Measurements from ENCODE around the gene FRMPD1.

Gene FRMPD1

DNA sequence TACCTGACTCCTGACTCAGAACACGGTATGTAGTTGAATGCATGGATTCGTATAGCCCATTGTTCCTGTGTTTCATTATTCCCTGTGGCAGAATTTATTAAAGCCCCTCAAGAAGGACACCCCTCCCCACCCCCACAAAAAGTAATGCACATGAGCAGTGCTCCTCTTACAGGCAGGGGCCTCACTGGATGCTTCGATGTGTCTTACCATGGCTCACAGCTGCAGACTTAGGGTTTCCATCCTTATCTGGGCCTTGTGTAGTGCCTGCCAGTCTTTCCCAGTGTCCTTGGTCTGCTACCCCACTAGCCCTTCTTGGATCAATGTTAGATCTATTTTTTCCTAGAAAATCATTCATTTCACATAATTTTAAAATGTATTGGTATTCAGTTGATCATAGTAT is 119.2 kb downstream of the FRMPD1 start:
- no peak overlapping the region for H2AFZ ChIP-seq (ENCODE audit: low read length)
- no peak overlapping the region for H3K4me3 ChIP-seq (ENCODE audit: low read length)
- no peaks in the 10 kb centered on the region for H3F3A ChIP-seq (ENCODE audit: insufficient read depth, low read length)
- no peak for DNase-seq
- TF ChIP-seq, protein P1, sequence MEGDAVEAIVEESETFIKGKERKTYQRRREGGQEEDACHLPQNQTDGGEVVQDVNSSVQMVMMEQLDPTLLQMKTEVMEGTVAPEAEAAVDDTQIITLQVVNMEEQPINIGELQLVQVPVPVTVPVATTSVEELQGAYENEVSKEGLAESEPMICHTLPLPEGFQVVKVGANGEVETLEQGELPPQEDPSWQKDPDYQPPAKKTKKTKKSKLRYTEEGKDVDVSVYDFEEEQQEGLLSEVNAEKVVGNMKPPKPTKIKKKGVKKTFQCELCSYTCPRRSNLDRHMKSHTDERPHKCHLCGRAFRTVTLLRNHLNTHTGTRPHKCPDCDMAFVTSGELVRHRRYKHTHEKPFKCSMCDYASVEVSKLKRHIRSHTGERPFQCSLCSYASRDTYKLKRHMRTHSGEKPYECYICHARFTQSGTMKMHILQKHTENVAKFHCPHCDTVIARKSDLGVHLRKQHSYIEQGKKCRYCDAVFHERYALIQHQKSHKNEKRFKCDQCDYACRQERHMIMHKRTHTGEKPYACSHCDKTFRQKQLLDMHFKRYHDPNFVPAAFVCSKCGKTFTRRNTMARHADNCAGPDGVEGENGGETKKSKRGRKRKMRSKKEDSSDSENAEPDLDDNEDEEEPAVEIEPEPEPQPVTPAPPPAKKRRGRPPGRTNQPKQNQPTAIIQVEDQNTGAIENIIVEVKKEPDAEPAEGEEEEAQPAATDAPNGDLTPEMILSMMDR (IDR thresholded peaks at IDR 0.05; ENCODE audit: low read length), result no peak
- TF ChIP-seq EZH2phosphoT487 (IDR thresholded peaks at IDR 0.05; ENCODE audit: low read length), result no peak
- no peak for TF ChIP-seq EZH2 (optimal IDR thresholded peaks at IDR 0.05; ENCODE audit: low read depth, low read length)
- no peak overlapping the region for H3K9ac ChIP-seq (ENCODE audit: low read length)
- no peaks in the 10 kb centered on the region for H3K27me3 ChIP-seq (replicated peaks; ENCODE audit: insufficient read depth, low read length)
- H3K4me2 ChIP-seq (ENCODE audit: low read depth, low read length), result no peak overlapping the region
- H3K4me1 ChIP-seq (ENCODE audit: low read length), result no peaks in the 10 kb centered on the region
- H4K20me1 ChIP-seq (ENCODE audit: insufficient read depth, low read length), result no peaks in the 10 kb centered on the region
- H3K9me3 ChIP-seq (replicated peaks; ENCODE audit: insufficient read depth, low read length), result no peaks in the 10 kb centered on the region
- no peaks in the 10 kb centered on the region; the same call in 1 of the 2 replicates for H3K36me3 ChIP-seq (replicated peaks; ENCODE audit: insufficient read depth, low read length)
- H3K79me2 ChIP-seq (ENCODE audit: low read length), result no peaks in the 10 kb centered on the region
- H3K9me2 ChIP-seq (replicated peaks; ENCODE audit: insufficient read depth, low read length), result no peaks in the 10 kb centered on the region
- H3K27ac ChIP-seq (ENCODE audit: low read length), result no peak overlapping the region

DNA sequence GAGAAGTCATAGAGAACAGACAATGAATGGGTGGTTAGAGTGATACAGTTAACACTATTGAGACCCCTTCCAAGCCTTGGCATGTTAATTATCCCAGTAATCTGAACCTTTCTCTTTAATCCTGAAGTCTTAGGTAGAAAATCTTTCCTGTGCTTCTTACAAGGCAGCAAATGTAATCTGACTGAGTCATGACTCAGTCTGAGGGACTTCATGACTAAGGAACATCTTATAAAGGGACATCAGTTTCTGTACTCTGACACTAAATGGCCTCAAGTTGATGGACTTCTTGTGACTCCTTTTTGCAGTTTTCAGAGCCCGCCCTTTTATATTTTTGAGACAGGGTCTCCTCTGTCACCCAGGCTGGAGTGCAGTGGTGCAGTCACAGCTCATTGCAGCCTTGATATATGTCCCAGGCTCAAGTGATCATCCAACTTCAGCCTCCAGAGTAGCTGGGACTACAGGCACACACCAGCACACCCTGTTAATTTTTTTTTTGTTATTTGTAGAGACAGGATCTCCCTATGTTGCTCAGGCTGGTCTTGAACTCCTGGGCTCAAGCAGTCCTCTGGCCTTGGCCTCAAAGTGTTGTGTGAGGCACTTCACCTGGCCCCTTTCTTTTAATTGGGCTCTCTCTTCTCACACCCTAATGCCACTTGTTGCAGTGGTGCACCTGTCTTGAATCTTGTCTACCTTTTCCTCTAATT is 124.6 kb downstream of the FRMPD1 start:
- DNase-seq, result no peak
- H3K9ac ChIP-seq (ENCODE audit: low read length), result no peak overlapping the region
- no peaks in the 10 kb centered on the region for H3F3A ChIP-seq (ENCODE audit: insufficient read depth, low read length)
- no peaks in the 10 kb centered on the region for H3K9me3 ChIP-seq (replicated peaks; ENCODE audit: insufficient read depth, low read length)
- TF ChIP-seq, protein P1 (IDR thresholded peaks at IDR 0.05; ENCODE audit: low read length), result no peak
- TF ChIP-seq EZH2phosphoT487 (IDR thresholded peaks at IDR 0.05; ENCODE audit: low read length), result no peak
- TF ChIP-seq EZH2 (optimal IDR thresholded peaks at IDR 0.05; ENCODE audit: low read depth, low read length), result no peak
- peaks cover 5% of the 10 kb centered on the region; the same call in 1 of the 2 replicates for H3K79me2 ChIP-seq (ENCODE audit: low read length)
- peaks cover 15% of the 10 kb centered on the region for H3K36me3 ChIP-seq (replicated peaks; ENCODE audit: insufficient read depth, low read length)
- H4K20me1 ChIP-seq (ENCODE audit: insufficient read depth, low read length), result no peaks in the 10 kb centered on the region; the same call in 1 of the 2 replicates
- H3K27me3 ChIP-seq (replicated peaks; ENCODE audit: insufficient read depth, low read length), result no peaks in the 10 kb centered on the region
- H3K4me3 ChIP-seq (ENCODE audit: low read length), result no peak overlapping the region
- H3K4me2 ChIP-seq (ENCODE audit: low read depth, low read length), result no peak overlapping the region
- H2AFZ ChIP-seq (ENCODE audit: low read length), result no peak overlapping the region
- H3K9me2 ChIP-seq (replicated peaks; ENCODE audit: insufficient read depth, low read length), result no peaks in the 10 kb centered on the region
- H3K27ac ChIP-seq (ENCODE audit: low read length), result no peak overlapping the region
- no peaks in the 10 kb centered on the region for H3K4me1 ChIP-seq (ENCODE audit: low read length)

DNA sequence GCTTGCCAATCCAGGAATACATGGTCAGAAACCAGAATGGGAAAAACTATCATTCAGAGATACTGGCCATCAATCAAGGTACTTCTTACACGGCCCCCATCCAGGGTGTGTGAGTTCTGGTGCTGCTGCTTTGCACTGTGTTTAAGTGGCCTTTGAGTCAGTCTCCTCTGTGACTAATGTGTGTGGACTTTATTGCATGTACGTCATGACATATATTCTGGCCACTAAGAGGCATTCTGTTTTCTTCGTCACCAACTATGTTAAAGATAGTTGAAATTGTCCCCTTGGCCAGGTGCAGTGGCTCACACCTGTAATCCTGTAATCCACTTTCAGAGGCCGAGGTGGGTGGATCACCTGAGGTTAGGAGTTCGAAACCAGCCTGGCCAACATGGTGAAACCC is 125.6 kb downstream of the FRMPD1 start:
- Histone ChIP-seq H3K27ac (ENCODE audit: low read length) (no peak overlapping the region), H3K4me1 (ENCODE audit: low read length) (no peaks in the 10 kb centered on the region), H3K9ac (ENCODE audit: low read length) (no peak overlapping the region), H3K4me3 (ENCODE audit: low read length) (no peak overlapping the region), H3K4me2 (ENCODE audit: low read depth, low read length) (no peak overlapping the region), H4K20me1 (ENCODE audit: insufficient read depth, low read length) (no peaks in the 10 kb centered on the region; the same call in 1 of the 2 replicates), H3K27me3 (replicated peaks; ENCODE audit: insufficient read depth, low read length) (no peaks in the 10 kb centered on the region), H3K9me3 (replicated peaks; ENCODE audit: insufficient read depth, low read length) (no peaks in the 10 kb centered on the region), H2AFZ (ENCODE audit: low read length) (no peak overlapping the region), H3K79me2 (ENCODE audit: low read length) (peaks cover 13% of the 10 kb centered on the region; the same call in 1 of the 2 replicates), H3F3A (ENCODE audit: insufficient read depth, low read length) (no peaks in the 10 kb centered on the region), H3K36me3 (replicated peaks; ENCODE audit: insufficient read depth, low read length) (peaks cover 25% of the 10 kb centered on the region), H3K9me2 (replicated peaks; ENCODE audit: insufficient read depth, low read length) (no peaks in the 10 kb centered on the region)
- no peak for DNase-seq
- TF ChIP-seq, protein P1 (IDR thresholded peaks at IDR 0.05; ENCODE audit: low read length), result no peak
- TF ChIP-seq EZH2phosphoT487 (IDR thresholded peaks at IDR 0.05; ENCODE audit: low read length), result no peak
- TF ChIP-seq EZH2 (optimal IDR thresholded peaks at IDR 0.05; ENCODE audit: low read depth, low read length), result no peak
